H1 (cell line): ENCODE data around the gene ANKS1B. TPM values are rescaled to one million over a fixed set of nuclear protein-coding genes. Genes with fewer than 3 reads are reported as not detected.

Experiments
- CTCF ChIA-PET: fragments of 300-600 bp; sonication (Branson Sonifier 250); formaldehyde crosslinking; loops from one replicate; lab custom pipeline; 2021; ENCODE audit not compliant: partially characterized antibody; lab: Charles Lee
- POLR2A ChIA-PET: fragments of 300-600 bp; sonication (Branson Sonifier 250); formaldehyde crosslinking; loops from one replicate; lab custom pipeline; 2021; ENCODE audit warnings: inconsistent platforms; ENCODE audit not compliant: partially characterized antibody; lab: Charles Lee
- DNase-seq, 2 experiments: peaks; one replicate each; pipeline versions ENCODE4 v3.0.0 to v3.0.0-alpha.2; 2010 to 2022; ENCODE audit warnings: low spot score in 2 of 2, low read depth in 1 of 2, mixed read lengths in 1 of 2
- FAIRE-seq: peaks from 2 replicates; lab custom pipeline; 2011; peaks lifted over from hg19 to GRCh38; lab: Jason Lieb, UNC
- H2AFZ ChIP-seq: 2 replicates; pipeline ENCODE4 v1.8.1; 2012; ENCODE audit warnings: low read length, inconsistent platforms
- H2AK5ac ChIP-seq: 2 replicates; pipeline ENCODE4 v1.6.1; 2013; ENCODE audit warnings: low read depth, low read length
- H2BK120ac ChIP-seq: replicated peaks from 2 replicates; pipeline ENCODE3; 2013; ENCODE audit warnings: low read depth, low read length, inconsistent platforms
- H2BK12ac ChIP-seq: 2 replicates; pipeline ENCODE4 v1.6.1; 2013; ENCODE audit warnings: low read depth, low read length
- H2BK15ac ChIP-seq: 2 replicates; pipeline ENCODE4 v1.6.1; 2013; ENCODE audit warnings: low read length
- H2BK20ac ChIP-seq: 2 replicates; pipeline ENCODE4 v1.6.1; 2013; ENCODE audit warnings: low read length
- H2BK5ac ChIP-seq: 2 replicates; pipeline ENCODE4 v1.6.1; 2013; ENCODE audit warnings: low read depth, low read length
- H3K14ac ChIP-seq: 2 replicates; pipeline ENCODE4 v1.6.1; 2013; ENCODE audit warnings: inconsistent platforms; ENCODE audit not compliant: insufficient read length
- H3K18ac ChIP-seq: 2 replicates; pipeline ENCODE4 v1.6.1; 2013; ENCODE audit warnings: low read length; ENCODE audit errors: extremely low read depth
- H3K23ac ChIP-seq: 2 replicates; pipeline ENCODE4 v1.6.1; 2013; ENCODE audit warnings: inconsistent platforms; ENCODE audit not compliant: insufficient read length
- H3K23me2 ChIP-seq: 2 replicates; pipeline ENCODE4 v1.6.1; 2013; ENCODE audit warnings: low read depth, low read length
- H3K27ac ChIP-seq: 2 replicates; pipeline ENCODE4 v1.6.1; 2011; ENCODE audit warnings: low read depth, low read length, inconsistent platforms
- H3K27me3 ChIP-seq, 4 experiments: replicated peaks in 1 of 4; 1 replicate in 1 of 4; 2 replicates in 3 of 4; pipeline versions ENCODE4 v1.6.1 to v1.8.1; 2011 to 2013; ENCODE audit warnings: low read length in 3 of 4, mild to moderate bottlenecking in 3 of 4, inconsistent platforms in 2 of 4, mixed read lengths in 2 of 4, moderate library complexity in 1 of 4; ENCODE audit not compliant: control insufficient read depth in 3 of 4, insufficient read depth in 3 of 4; ENCODE audit errors: extremely low read depth in 1 of 4
- H3K36me3 ChIP-seq, 4 experiments: 2 replicates each; pipeline versions ENCODE4 v1.6.1 to v1.8.1; 2011 to 2013; ENCODE audit warnings: mild to moderate bottlenecking in 4 of 4, low read length in 3 of 4, moderate library complexity in 2 of 4, control low read depth in 1 of 4, inconsistent platforms in 1 of 4; ENCODE audit not compliant: insufficient read depth in 4 of 4, control insufficient read depth in 2 of 4
- H3K4ac ChIP-seq: replicated peaks from 2 replicates; pipeline ENCODE3; 2013; ENCODE audit warnings: low read length, low read depth, mixed read lengths, inconsistent platforms; ENCODE audit not compliant: insufficient read length
- H3K4me1 ChIP-seq, 4 experiments: replicated peaks in 1 of 4; 1 replicate in 1 of 4; 2 replicates in 3 of 4; pipeline versions ENCODE4 v1.6.1 to v1.8.1; 2011 to 2013; ENCODE audit warnings: low read length in 3 of 4, inconsistent platforms in 2 of 4, mixed read lengths in 1 of 4; ENCODE audit not compliant: insufficient read depth in 4 of 4, control insufficient read depth in 3 of 4
- H3K4me2 ChIP-seq, 2 experiments: 2 replicates each; pipeline versions ENCODE4 v1.6.1 to v1.8.1; 2011 to 2013; ENCODE audit warnings: low read depth in 2 of 2, low read length in 2 of 2, control low read depth in 1 of 2, inconsistent platforms in 1 of 2, mild to moderate bottlenecking in 1 of 2; ENCODE audit not compliant: insufficient read depth in 1 of 2
- H3K4me3 ChIP-seq, 4 experiments: fragments of 200-600, 300-600 bp in 1 of 4; sonication (generic), shearing (Covaris generic), sonication (Bioruptor Twin) in 1 of 4; 2 replicates each; pipeline versions ENCODE4 v1.5.1 to v1.8.1; 2011 to 2016; ENCODE audit warnings: low read length in 4 of 4, low read depth in 3 of 4, control low read depth in 2 of 4, inconsistent platforms in 2 of 4, mild to moderate bottlenecking in 2 of 4, mixed read lengths in 1 of 4, moderate library complexity in 1 of 4; ENCODE audit not compliant: insufficient read depth in 2 of 4; ENCODE audit errors: extremely low read depth in 1 of 4
- H3K56ac ChIP-seq: replicated peaks from 2 replicates; pipeline ENCODE3; 2013; ENCODE audit warnings: low read depth, mild to moderate bottlenecking, mixed read lengths, low read length, inconsistent platforms; ENCODE audit not compliant: insufficient read length
- H3K79me1 ChIP-seq: 2 replicates; pipeline ENCODE4 v1.6.1; 2013; ENCODE audit warnings: low read depth, low read length, control low read depth
- H3K79me2 ChIP-seq, 2 experiments: 2 replicates each; pipeline versions ENCODE4 v1.6.1 to v1.8.1; 2012 to 2013; ENCODE audit warnings: low read length in 2 of 2, mild to moderate bottlenecking in 2 of 2, inconsistent platforms in 1 of 2; ENCODE audit not compliant: insufficient read depth in 2 of 2, control insufficient read depth in 1 of 2
- H3K9ac ChIP-seq, 4 experiments: replicated peaks in 1 of 4; 1 replicate in 1 of 4; 2 replicates in 3 of 4; pipeline versions ENCODE4 v1.6.1 to v1.8.1; 2011 to 2013; ENCODE audit warnings: low read depth in 3 of 4, low read length in 3 of 4, control low read depth in 2 of 4, mild to moderate bottlenecking in 2 of 4, moderate library complexity in 2 of 4, inconsistent platforms in 1 of 4; ENCODE audit errors: extremely low read depth in 1 of 4
- H3K9me3 ChIP-seq, 2 experiments: 2 replicates each; pipeline versions ENCODE4 v1.6.1 to v1.8.1; 2012 to 2013; ENCODE audit warnings: mild to moderate bottlenecking in 2 of 2, moderate library complexity in 2 of 2, control low read depth in 1 of 2, inconsistent platforms in 1 of 2, low read depth in 1 of 2, low read length in 1 of 2, mixed read lengths in 1 of 2; ENCODE audit not compliant: insufficient read depth in 2 of 2
- H4K20me1 ChIP-seq, 2 experiments: replicated peaks in 1 of 2; 2 replicates each; pipeline versions ENCODE3 to v1.8.1; 2011 to 2013; ENCODE audit warnings: inconsistent platforms in 2 of 2, low read length in 2 of 2, mild to moderate bottlenecking in 1 of 2; ENCODE audit not compliant: insufficient read depth in 2 of 2, control insufficient read depth in 1 of 2
- H4K5ac ChIP-seq: 2 replicates; pipeline ENCODE4 v1.6.1; 2013; ENCODE audit warnings: low read length, low read depth, mixed read lengths, inconsistent platforms; ENCODE audit not compliant: insufficient read length
- H4K8ac ChIP-seq: 2 replicates; pipeline ENCODE4 v1.8.0; 2013; ENCODE audit warnings: mild to moderate bottlenecking, moderate library complexity, low read length, inconsistent platforms; ENCODE audit not compliant: insufficient read depth; ENCODE audit errors: extremely low read depth
- H4K91ac ChIP-seq: replicated peaks from 2 replicates; pipeline ENCODE3; 2013; ENCODE audit warnings: low read length, mixed read lengths, inconsistent platforms; ENCODE audit not compliant: insufficient read length
- BRCA1 ChIP-seq: IDR thresholded peaks from 2 replicates; pipeline ENCODE4 v1.6.1; 2012; ENCODE audit warnings: low read depth, low read length, improper control_type of control experiment
- CTBP2 ChIP-seq: IDR thresholded peaks from 2 replicates; pipeline ENCODE4 v1.7.0; 2011; ENCODE audit warnings: borderline replicate concordance, mild to moderate bottlenecking, moderate library complexity, mixed read lengths, low read length; ENCODE audit not compliant: insufficient read depth, insufficient read length
- HDAC2 ChIP-seq, 2 experiments: fragments of 300-600 bp in 1 of 2; sonication (generic) in 1 of 2; IDR thresholded peaks; 2 replicates each; pipeline ENCODE4 v1.6.1; 2011 to 2012; ENCODE audit warnings: low read depth in 2 of 2, low read length in 2 of 2, mild to moderate bottlenecking in 2 of 2, moderate library complexity in 2 of 2, borderline replicate concordance in 1 of 2, inconsistent platforms in 1 of 2
- MAX ChIP-seq: IDR thresholded peaks from 2 replicates; pipeline ENCODE4 v1.6.1; 2012; ENCODE audit warnings: inconsistent platforms
- NRF1 ChIP-seq: IDR thresholded peaks from 2 replicates; pipeline ENCODE4 v1.6.1; 2011; ENCODE audit warnings: mild to moderate bottlenecking, low read depth, low read length, improper control_type of control experiment
- RNF2 ChIP-seq: fragments of 200-900, 300-1000 bp; sonication (generic); IDR thresholded peaks from 2 replicates; pipeline ENCODE4 v1.7.1; 2016; ENCODE audit warnings: borderline replicate concordance, low read depth, mild to moderate bottlenecking, antibody characterized with exemption, low read length; ENCODE audit not compliant: poor library complexity, severe bottlenecking; ENCODE audit errors: missing control alignments
- WGBS, 2 experiments: shearing (Covaris generic) in 1 of 2; methylation state at CpG; one replicate each; pipeline versions ENCODE4 v1.1.6 to v1.1.7; 2013 to 2015; ENCODE audit warnings: low lambda C conversion rate in 2 of 2, mixed read lengths in 2 of 2, inconsistent platforms in 1 of 2, low coverage in 1 of 2, missing lambda C conversion rate in 1 of 2; ENCODE audit not compliant: insufficient replicate concordance in 2 of 2, insufficient coverage in 1 of 2, insufficient read length in 1 of 2; ENCODE audit errors: extremely low coverage in 1 of 2, missing lambda C conversion rate in 1 of 2; 5-methylcytosine and 5-hydroxymethylcytosine counted together
- polyA plus RNA-seq, 7 experiments: library from polyadenylated mRNA; depleted of rRNA in 3 of 7; stranded (reverse) in 5 of 7; unstranded in 2 of 7; fragments of >200 nt in 5 of 7; fragments of 200-250 nt in 2 of 7; gene quantifications; 1 replicate in 5 of 7; 2 replicates in 1 of 7; 4 replicates in 1 of 7; pipeline versions ENCODE4 v1.2.1 to v1.2.3, GENCODE V29; 2011 to 2013; ENCODE audit warnings: missing spikeins in 2 of 7, mixed read lengths in 2 of 7
- total RNA-seq: library from RNA; stranded (reverse); fragmentation: NEBNext Ultra II Directional; extraction: Animal tissue kit (Norgen Biotek cat#: 25700); gene quantifications from 2 replicates; pipeline ENCODE4 v1.2.1, GENCODE V29; 2021

The ANKS1B gene
- total and polyA plus RNA-seq, 2 of the 8 experiments (the other 6 are each of a cell fraction or from before 2014, with no cell fraction given): 2.7 to 6.1 TPM

GRCh38 chr12:99859126-99859525, 125.6 kb downstream of the ANKS1B start:
- WGBS, 2 experiments: 82% methylated on average over 1 of the region's 1 CpG; no CpG with 5 or more reads in 1 of the 2 experiments
- no peak for TF ChIP-seq RNF2
- TF ChIP-seq BRCA1: no peak
- TF ChIP-seq MAX: no peak
- no peak for TF ChIP-seq CTBP2
- no peak for TF ChIP-seq HDAC2 (IDR thresholded peaks at IDR 0.05; ENCODE audit: borderline replicate concordance in 1 of 2, low read depth in 2 of 2, low read length in 2 of 2)
- no peak for TF ChIP-seq NRF1

More at GRCh38 chr12:99859126-99859525, 125.6 kb downstream of the ANKS1B start:
- no peak overlapping the region for H2BK15ac ChIP-seq
- no peak overlapping the region for H3K23ac ChIP-seq
- H3K56ac ChIP-seq: no peak overlapping the region
- H2BK120ac ChIP-seq: no peak overlapping the region
- DNase-seq: no peak
- no peak for FAIRE-seq
- no peak overlapping the region for H3K4ac ChIP-seq
- no peak overlapping the region for H3K27ac ChIP-seq
- no peaks in the 10 kb centered on the region for H3K36me3 ChIP-seq
- no peak overlapping the region for H3K4me2 ChIP-seq
- no peak overlapping the region for H3K4me3 ChIP-seq
- no peak overlapping the region for H2BK5ac ChIP-seq
- H4K20me1 ChIP-seq: no peaks in the 10 kb centered on the region
- no peak overlapping the region for H3K18ac ChIP-seq
- no peak overlapping the region for H4K8ac ChIP-seq
- no peak overlapping the region for H2AK5ac ChIP-seq
- no peak overlapping the region for H4K5ac ChIP-seq
- no peak overlapping the region for H2BK20ac ChIP-seq
- no peak overlapping the region for H4K91ac ChIP-seq
- no peak overlapping the region for H3K9ac ChIP-seq
- no peaks in the 10 kb centered on the region for H3K9me3 ChIP-seq
- no peak overlapping the region for H2AFZ ChIP-seq
- CTCF ChIA-PET: no interaction called here
- peaks cover 0 to 2% (median under 1%) of the 10 kb centered on the region in 4 experiments; a peak in 3 of 7 replicates for H3K4me1 ChIP-seq
- H2BK12ac ChIP-seq: no peak overlapping the region
- H3K23me2 ChIP-seq: no peaks in the 10 kb centered on the region
- H3K27me3 ChIP-seq: no peaks in the 10 kb centered on the region
- H3K79me1 ChIP-seq: no peaks in the 10 kb centered on the region
- no peaks in the 10 kb centered on the region for H3K79me2 ChIP-seq
- POLR2A ChIA-PET: no interaction called here
- H3K14ac ChIP-seq: no peak overlapping the region
